Spinal cord (tissue), 10 donors: ENCODE data around the gene ACP4. TPM values are rescaled to one million over a fixed set of nuclear protein-coding genes. Genes with fewer than 3 reads are reported as not detected.

ENCODE experiments used
- DNase-seq, 6 donors: peaks; one replicate each; pipeline versions ENCODE4 v3.0.0 to v3.0.0-alpha.2; 2013 to 2015; ENCODE audit warnings: low spot score in 6 of 6, low read depth in 4 of 6
- H3K27ac ChIP-seq: one replicate; pipeline ENCODE4 v1.5.1; 2013; ENCODE audit warnings: low read depth, low read length, control low read depth
- H3K27me3 ChIP-seq: one replicate; pipeline ENCODE4 v1.6.1; 2013; ENCODE audit warnings: low read length; ENCODE audit not compliant: control insufficient read depth, insufficient read depth
- H3K36me3 ChIP-seq: one replicate; pipeline ENCODE4 v1.6.1; 2013; ENCODE audit warnings: low read length; ENCODE audit not compliant: control insufficient read depth, insufficient read depth
- H3K4me1 ChIP-seq: one replicate; pipeline ENCODE4 v1.6.1; 2013; ENCODE audit warnings: low read length; ENCODE audit not compliant: control insufficient read depth, insufficient read depth
- H3K4me3 ChIP-seq: one replicate; pipeline ENCODE4 v1.5.1; 2013; ENCODE audit warnings: low read depth, low read length, control low read depth
- H3K9me3 ChIP-seq: one replicate; pipeline ENCODE4 v1.6.1; 2013; ENCODE audit warnings: low read length; ENCODE audit not compliant: control insufficient read depth, insufficient read depth
- WGBS: methylation state at CpG from one replicate; pipeline ENCODE4 v1.1.5; 2013; ENCODE audit warnings: missing lambda C conversion rate; ENCODE audit not compliant: insufficient coverage; 5-methylcytosine and 5-hydroxymethylcytosine counted together
- polyA plus RNA-seq, 2 donors: library from polyadenylated mRNA; unstranded; fragments of 120-200 nt; gene quantifications; one replicate each; pipeline ENCODE4 v1.2.1, GENCODE V29; 2013; ENCODE audit not compliant: insufficient read length in 2 of 2
- total RNA-seq, 2 donors: library from RNA; depleted of rRNA in 1 of 2; stranded (reverse); fragments of 120-200 nt in 1 of 2; fragments of >200 nt in 1 of 2; gene quantifications; one replicate each; pipeline versions ENCODE4 v1.2.3 to v1.2.4, GENCODE V29; 2013 to 2014
- donor health status: healthy.

ACP4 gene
- total and polyA plus RNA-seq, 4 donors = 0.44 TPM; not detected in 3

- Histone ChIP-seq H3K36me3 (no peaks in the 10 kb centered on the region), H3K27me3 (peaks cover 76% of the 10 kb centered on the region), H3K9me3 (no peaks in the 10 kb centered on the region), H3K4me3 (no peak overlapping the region), H3K27ac (no peak overlapping the region), H3K4me1 (peaks cover 8% of the 10 kb centered on the region)
- WGBS = 56% methylated on average over 6 of the region's 12 CpGs
- DNase-seq = no peak
Observed at GRCh38 chr19:50818859-50819472, 28.8 kb downstream of the ACP4 start.

GRCh38 chr19:50819636-50820035 lies 29.4 kb downstream of the ACP4 start:
- no peaks in the 10 kb centered on the region for H3K9me3 ChIP-seq
- no peaks in the 10 kb centered on the region for H3K36me3 ChIP-seq
- peaks cover 8% of the 10 kb centered on the region for H3K4me1 ChIP-seq
- no peak for DNase-seq
- no peak overlapping the region for H3K27ac ChIP-seq
- WGBS = 34% methylated on average over 5 of the region's 8 CpGs
- peaks cover 74% of the 10 kb centered on the region for H3K27me3 ChIP-seq
- H3K4me3 ChIP-seq = no peak overlapping the region

- H3K27ac ChIP-seq = no peak overlapping the region
- no peak for DNase-seq
- peaks cover 8% of the 10 kb centered on the region for H3K4me1 ChIP-seq
- H3K36me3 ChIP-seq = no peaks in the 10 kb centered on the region
- 8% methylated on average over 14 of the region's 15 CpGs for WGBS
- no peaks in the 10 kb centered on the region for H3K9me3 ChIP-seq
- H3K27me3 ChIP-seq = peaks cover 72% of the 10 kb centered on the region
- H3K4me3 ChIP-seq = no peak overlapping the region
Observed at GRCh38 chr19:50820086-50820485, 29.9 kb downstream of the ACP4 start.

GRCh38 chr19:50820549-50821247 lies 30.5 kb downstream of the ACP4 start:
- WGBS = 3% methylated on average over 11 of the region's 21 CpGs
- Histone ChIP-seq H3K9me3 (no peaks in the 10 kb centered on the region), H3K4me1 (peaks cover 8% of the 10 kb centered on the region), H3K36me3 (no peaks in the 10 kb centered on the region), H3K27me3 (peaks cover 72% of the 10 kb centered on the region), H3K27ac (no peak overlapping the region), H3K4me3 (no peak overlapping the region)
- no peak for DNase-seq

- no peaks in the 10 kb centered on the region for H3K36me3 ChIP-seq
- peaks cover 70% of the 10 kb centered on the region for H3K27me3 ChIP-seq
- no peak overlapping the region for H3K27ac ChIP-seq
- no peak for DNase-seq
- no peaks in the 10 kb centered on the region for H3K9me3 ChIP-seq
- peaks cover 8% of the 10 kb centered on the region for H3K4me1 ChIP-seq
- WGBS = 58% methylated on average over 3 of the region's 4 CpGs
- no peak overlapping the region for H3K4me3 ChIP-seq
Observed at GRCh38 chr19:50821248-50821612, 31.0 kb downstream of the ACP4 start.

- 68% methylated on average over 8 of the region's 8 CpGs for WGBS
Observed at GRCh38 chr19:50821622-50822021, 31.4 kb downstream of the ACP4 start.

GRCh38 chr19:50822661-50823208 lies 32.5 kb downstream of the ACP4 start:
- DNase-seq = no peak
- no peak overlapping the region for H3K27ac ChIP-seq
- H3K9me3 ChIP-seq = no peaks in the 10 kb centered on the region
- no peaks in the 10 kb centered on the region for H3K36me3 ChIP-seq
- peaks cover 8% of the 10 kb centered on the region for H3K4me1 ChIP-seq
- WGBS = 66% methylated on average over 6 of the region's 7 CpGs
- no peak overlapping the region for H3K4me3 ChIP-seq
- peaks cover 60% of the 10 kb centered on the region for H3K27me3 ChIP-seq

More at GRCh38 chr19:50821622-50822021, 31.4 kb downstream of the ACP4 start:
- Histone ChIP-seq H3K4me1 (peaks cover 8% of the 10 kb centered on the region), H3K4me3 (no peak overlapping the region), H3K9me3 (no peaks in the 10 kb centered on the region), H3K27me3 (peaks cover 68% of the 10 kb centered on the region), H3K27ac (no peak overlapping the region), H3K36me3 (no peaks in the 10 kb centered on the region)
- no peak for DNase-seq

- WGBS = 77% methylated on average over 6 of the region's 14 CpGs
- H3K36me3 ChIP-seq = no peaks in the 10 kb centered on the region
- no peaks in the 10 kb centered on the region for H3K9me3 ChIP-seq
- DNase-seq = no peak
- no peak within 1 kb of the TSS for H3K4me3 ChIP-seq
- H3K27me3 ChIP-seq = peaks cover 52% of the 10 kb centered on the region
- H3K27ac ChIP-seq = no peak within 1 kb of the TSS
- peaks cover 1% of the 10 kb centered on the region for H3K4me1 ChIP-seq
Observed at GRCh38 chr19:50823389-50824042, 33.3 kb downstream of the ACP4 start, which contains the start of gene KLK1. Gene KLK1, minus strand, starts transcription at chr19:50823787. Its CDS starts 39 bp downstream, at chr19:50823748.

- Histone ChIP-seq H3K4me3 (no peak overlapping the region), H3K4me1 (no peaks in the 10 kb centered on the region), H3K27me3 (peaks cover 22% of the 10 kb centered on the region), H3K27ac (no peak overlapping the region), H3K9me3 (no peaks in the 10 kb centered on the region), H3K36me3 (no peaks in the 10 kb centered on the region)
- 75% methylated on average over 40 of the region's 43 CpGs for WGBS
- DNase-seq = no peak
Observed at GRCh38 chr19:50826492-50827240, 36.5 kb downstream of the ACP4 start.
